Activated CD4-positive, alpha-beta memory T cell treated with anti-CD3 and anti-CD28 coated beads for 36 hours (primary cell): Measurements from ENCODE around the gene CPB2. TPM values are rescaled to one million over a fixed set of nuclear protein-coding genes. Genes with fewer than 3 reads are reported as not detected.

Source experiments
- CTCF ChIA-PET: fragments of 350-600 bp; sonication (Branson Sonifier 250); formaldehyde crosslinking; loops from one replicate; lab custom pipeline; 2021; ENCODE audit warnings: antibody characterized with exemption, inconsistent platforms; lab: Charles Lee
- POLR2A ChIA-PET: fragments of 350-600 bp; sonication (Branson Sonifier 250); formaldehyde crosslinking; loops from one replicate; lab custom pipeline; 2021; ENCODE audit warnings: antibody characterized with exemption; lab: Charles Lee
- DNase-seq: peaks from one replicate; pipeline ENCODE4 v3.0.0-alpha.2; 2020
- H3K27ac Mint-ChIP-seq: one replicate; pipeline ENCODE4 v1.8.0; 2021; ENCODE audit warnings: mixed read lengths
- H3K27me3 Mint-ChIP-seq: one replicate; pipeline ENCODE4 v1.8.0; 2021; ENCODE audit warnings: mixed read lengths
- H3K36me3 Mint-ChIP-seq: one replicate; pipeline ENCODE4 v1.8.0; 2021; ENCODE audit warnings: mixed read lengths
- H3K4me1 Mint-ChIP-seq: one replicate; pipeline ENCODE4 v1.8.0; 2021; ENCODE audit warnings: low read depth, mixed read lengths
- H3K4me3 Mint-ChIP-seq: one replicate; pipeline ENCODE4 v1.8.0; 2021; ENCODE audit warnings: mild to moderate bottlenecking, mixed read lengths
- H3K9me3 Mint-ChIP-seq: one replicate; pipeline ENCODE4 v1.8.0; 2021; ENCODE audit warnings: mixed read lengths
- intact Hi-C: fragments of 100-400 bp; cut with micrococcal nuclease; formaldehyde crosslinking; loops from one replicate; pipeline ENCODE4 v1.15.1; 2023
- total RNA-seq, 2 experiments: library from RNA; stranded (reverse); gene quantifications; one replicate each; pipeline ENCODE4 v1.2.3, GENCODE V29; 2021

Gene CPB2
- total RNA-seq, 2 experiments from 2014 or later, result not detected

- H3K27ac Mint-ChIP-seq, result no peak overlapping the region
- H3K4me3 Mint-ChIP-seq, result no peak overlapping the region
- DNase-seq, result no peak
- no peaks in the 10 kb centered on the region for H3K27me3 Mint-ChIP-seq
- H3K36me3 Mint-ChIP-seq, result peaks cover 35% of the 10 kb centered on the region
- ChIA-PET CTCF (no interaction called here), POLR2A (no interaction called here)
- H3K9me3 Mint-ChIP-seq, result no peaks in the 10 kb centered on the region
- no peaks in the 10 kb centered on the region for H3K4me1 Mint-ChIP-seq
- intact Hi-C loops, result no loop called here
These were observed 100.3 kb downstream of the CPB2 start for GRCh38 chr13:46004491-46004890.

Other genes starting within 250 kb of the CPB2 start
- 10 to 100 TPM; 37.0 to 47.3 TPM for gene ZC3H13, start 52.3 kb downstream of the CPB2 start, total RNA-seq
- gene LCP1, start 77.1 kb upstream of the CPB2 start, total RNA-seq, result 1,000 to 10,000 TPM; 1,012 to 1,022 TPM
- gene LRRC63, start 106.9 kb upstream of the CPB2 start, total RNA-seq, result under 1 TPM; 0.45 to 0.63 TPM